Natural killer cell (primary cell): ENCODE data around the gene NAA16. TPM values are rescaled to one million over a fixed set of nuclear protein-coding genes. Genes with fewer than 3 reads are reported as not detected.

Experiments used
- ATAC-seq, 3 donors: fragments of 150-1000 bp in 2 of 3; fragments of 200-7000 bp in 1 of 3; cut with Tn5 transposase; 1 replicate in 1 of 3; 2 replicates in 2 of 3; pipeline ENCODE4 v1.10.0; 2021; ENCODE audit warnings: mild to moderate bottlenecking in 2 of 3, moderate library complexity in 2 of 3
- DNase-seq, 2 donors: peaks; one replicate each; pipeline versions ENCODE4 v3.0.0 to v3.0.0-alpha.2; 2013 to 2021; ENCODE audit warnings: mixed read lengths in 1 of 2
- H3K27ac ChIP-seq: one replicate; pipeline ENCODE4 v1.5.1; 2013; ENCODE audit warnings: mild to moderate bottlenecking, low read length
- H3K27me3 ChIP-seq: one replicate; pipeline ENCODE4 v1.6.1; 2013; ENCODE audit warnings: low read length; ENCODE audit not compliant: control insufficient read depth, insufficient read depth
- H3K36me3 ChIP-seq: one replicate; pipeline ENCODE4 v1.6.1; 2013; ENCODE audit warnings: low read length; ENCODE audit not compliant: control insufficient read depth, insufficient read depth
- H3K4me1 ChIP-seq: one replicate; pipeline ENCODE4 v1.6.1; 2013; ENCODE audit warnings: low read length; ENCODE audit not compliant: control insufficient read depth, insufficient read depth
- H3K4me3 ChIP-seq: one replicate; pipeline ENCODE4 v1.5.1; 2013; ENCODE audit warnings: low read length
- H3K9me3 ChIP-seq: one replicate; pipeline ENCODE4 v1.6.1; 2013; ENCODE audit warnings: low read length; ENCODE audit not compliant: control insufficient read depth, insufficient read depth
- H3K27ac Mint-ChIP-seq, 2 donors: one replicate each; pipeline ENCODE4 v1.8.0; 2022; ENCODE audit warnings: mild to moderate bottlenecking in 2 of 2, mixed read lengths in 2 of 2, moderate library complexity in 1 of 2
- H3K27me3 Mint-ChIP-seq, 2 donors: one replicate each; pipeline ENCODE4 v1.8.0; 2022; ENCODE audit warnings: low read depth in 2 of 2, mixed read lengths in 2 of 2
- H3K36me3 Mint-ChIP-seq: one replicate; pipeline ENCODE4 v1.8.0; 2022; ENCODE audit warnings: mixed read lengths
- H3K4me1 Mint-ChIP-seq, 2 donors: one replicate each; pipeline ENCODE4 v1.8.0; 2022; ENCODE audit warnings: mixed read lengths in 2 of 2
- H3K4me3 Mint-ChIP-seq: one replicate; pipeline ENCODE4 v1.8.0; 2022; ENCODE audit warnings: mild to moderate bottlenecking, moderate library complexity, mixed read lengths
- H3K9me3 Mint-ChIP-seq, 2 donors: one replicate each; pipeline ENCODE4 v1.8.0; 2022; ENCODE audit warnings: mixed read lengths in 2 of 2
- CTCF ChIP-seq: fragments of 200-600 bp; IDR thresholded peaks from one replicate; pipeline ENCODE4 v1.8.0; 2022; ENCODE audit warnings: antibody characterized with exemption
- WGBS: methylation state at CpG from one replicate; pipeline ENCODE4 v1.1.7; 2013; ENCODE audit warnings: missing lambda C conversion rate; ENCODE audit not compliant: insufficient coverage; 5-methylcytosine and 5-hydroxymethylcytosine counted together
- intact Hi-C: fragments of 100-400 bp; cut with micrococcal nuclease; formaldehyde crosslinking; loops from one replicate; pipeline ENCODE4 v1.14.2; 2022
- total RNA-seq, 4 donors: library from RNA; stranded (reverse); fragments of 120-200 nt in 1 of 4; gene quantifications; one replicate each; pipeline versions ENCODE4 v1.2.3 to v1.2.4, GENCODE V29; 2013 to 2022

Gene NAA16
- total RNA-seq, 3 donors from 2014 or later (not counting 1 experiment from before 2014, with no cell fraction given) = 49.4 to 55.3 (median 53.1) TPM

GRCh38 chr13:41299316-41300094, 11.6 kb upstream of the NAA16 start:
- H3K4me3 Mint-ChIP-seq = no peak overlapping the region
- H3K4me3 ChIP-seq = no peak overlapping the region
- no peak overlapping the region for H3K27ac ChIP-seq
- DNase-seq (no peak), ATAC-seq (no peak)
- H3K4me1 ChIP-seq = no peaks in the 10 kb centered on the region
- TF ChIP-seq CTCF = no peak
- H3K27me3 Mint-ChIP-seq = peaks cover 6 to 8% of the 10 kb centered on the region in 2 donors
- no peaks in the 10 kb centered on the region for H3K4me1 Mint-ChIP-seq
- no peak overlapping the region for H3K27ac Mint-ChIP-seq
- intact Hi-C loops = no loop called here
- H3K36me3 ChIP-seq = no peaks in the 10 kb centered on the region
- no peaks in the 10 kb centered on the region for H3K27me3 ChIP-seq
- 74% methylated on average over 3 of the region's 4 CpGs for WGBS
- H3K9me3 ChIP-seq = no peaks in the 10 kb centered on the region
- no peaks in the 10 kb centered on the region for H3K9me3 Mint-ChIP-seq
- no peaks in the 10 kb centered on the region for H3K36me3 Mint-ChIP-seq

- Histone ChIP-seq H3K4me3 (no peak overlapping the region), H3K36me3 (no peaks in the 10 kb centered on the region), H3K27me3 (no peaks in the 10 kb centered on the region), H3K4me1 (no peaks in the 10 kb centered on the region), H3K9me3 (no peaks in the 10 kb centered on the region), H3K27ac (no peak overlapping the region)
- Mint-ChIP-seq H3K4me1 (no peaks in the 10 kb centered on the region), H3K4me3 (no peak overlapping the region), H3K36me3 (no peaks in the 10 kb centered on the region), H3K27me3 (peaks cover 8 to 9% of the 10 kb centered on the region in 2 donors), H3K9me3 (no peaks in the 10 kb centered on the region), H3K27ac (no peak overlapping the region)
- DNase-seq = no peak
- no peak for ATAC-seq
- no peak for TF ChIP-seq CTCF
- intact Hi-C loops = no loop called here
- 100% methylated on average over 3 of the region's 3 CpGs for WGBS
These were observed 8.3 kb upstream of the NAA16 start for GRCh38 chr13:41302743-41303142.

- no peaks in the 10 kb centered on the region for H3K4me1 Mint-ChIP-seq
- no peak overlapping the region for H3K4me3 Mint-ChIP-seq
- Histone ChIP-seq H3K27ac (no peak overlapping the region), H3K36me3 (no peaks in the 10 kb centered on the region), H3K4me3 (no peak overlapping the region), H3K27me3 (no peaks in the 10 kb centered on the region), H3K4me1 (no peaks in the 10 kb centered on the region), H3K9me3 (no peaks in the 10 kb centered on the region)
- no peak overlapping the region for H3K27ac Mint-ChIP-seq
- no peak for DNase-seq
- H3K27me3 Mint-ChIP-seq = peaks cover 0 to 6% of the 10 kb centered on the region in 2 donors
- no peaks in the 10 kb centered on the region for H3K36me3 Mint-ChIP-seq
- intact Hi-C loops = no loop called here
- H3K9me3 Mint-ChIP-seq = no peaks in the 10 kb centered on the region
- no peak for TF ChIP-seq CTCF
- ATAC-seq = no peak
These were observed 6.5 kb upstream of the NAA16 start for GRCh38 chr13:41304551-41304950.
